ENCODE results near the gene PUM1. TPM values are rescaled to one million over a fixed set of nuclear protein-coding genes. Genes with fewer than 3 reads are reported as not detected.

Gene PUM1
- total RNA-seq, 2 donors from 2014 or later, result 30.9 to 32.3 TPM

DNA sequence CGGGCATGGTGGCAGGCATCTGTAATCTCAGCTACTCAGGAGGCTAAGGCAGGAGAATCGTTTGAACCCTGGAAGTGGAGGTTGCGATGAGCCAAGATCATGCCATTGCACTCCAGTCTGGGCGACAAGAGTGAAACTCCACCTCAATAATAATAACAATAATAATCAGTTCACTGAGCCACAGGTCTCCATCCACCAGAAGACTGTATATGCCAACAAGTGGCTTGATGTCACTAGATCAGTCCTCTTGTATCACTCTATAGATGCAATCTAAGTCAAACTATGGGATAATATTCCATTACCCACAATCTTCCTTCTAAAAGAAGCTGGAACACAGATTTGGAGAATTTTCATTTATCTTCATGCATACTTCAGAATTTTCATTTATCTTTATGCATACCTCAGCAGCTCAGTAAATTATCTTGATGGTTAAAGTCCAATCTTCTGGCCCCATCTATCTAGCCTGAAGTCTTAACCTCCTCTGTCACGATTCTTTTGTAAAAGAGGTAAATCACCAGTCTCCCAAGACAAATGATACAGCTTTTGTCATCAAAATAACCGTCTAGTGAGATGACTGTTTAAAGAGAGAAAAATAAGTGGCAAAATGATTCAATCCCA lies 61.8 kb downstream of the PUM1 start:
- no peaks in the 10 kb centered on the region for H3K9me3 ChIP-seq
- DNase-seq, result no peak
- TF ChIP-seq, protein P1, sequence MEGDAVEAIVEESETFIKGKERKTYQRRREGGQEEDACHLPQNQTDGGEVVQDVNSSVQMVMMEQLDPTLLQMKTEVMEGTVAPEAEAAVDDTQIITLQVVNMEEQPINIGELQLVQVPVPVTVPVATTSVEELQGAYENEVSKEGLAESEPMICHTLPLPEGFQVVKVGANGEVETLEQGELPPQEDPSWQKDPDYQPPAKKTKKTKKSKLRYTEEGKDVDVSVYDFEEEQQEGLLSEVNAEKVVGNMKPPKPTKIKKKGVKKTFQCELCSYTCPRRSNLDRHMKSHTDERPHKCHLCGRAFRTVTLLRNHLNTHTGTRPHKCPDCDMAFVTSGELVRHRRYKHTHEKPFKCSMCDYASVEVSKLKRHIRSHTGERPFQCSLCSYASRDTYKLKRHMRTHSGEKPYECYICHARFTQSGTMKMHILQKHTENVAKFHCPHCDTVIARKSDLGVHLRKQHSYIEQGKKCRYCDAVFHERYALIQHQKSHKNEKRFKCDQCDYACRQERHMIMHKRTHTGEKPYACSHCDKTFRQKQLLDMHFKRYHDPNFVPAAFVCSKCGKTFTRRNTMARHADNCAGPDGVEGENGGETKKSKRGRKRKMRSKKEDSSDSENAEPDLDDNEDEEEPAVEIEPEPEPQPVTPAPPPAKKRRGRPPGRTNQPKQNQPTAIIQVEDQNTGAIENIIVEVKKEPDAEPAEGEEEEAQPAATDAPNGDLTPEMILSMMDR (IDR thresholded peaks at IDR 0.05), result no peak
- no peak for TF ChIP-seq POLR2A (IDR thresholded peaks at IDR 0.05)
- no peak for ATAC-seq
- H3K36me3 ChIP-seq (replicated peaks in 1 of 2; ENCODE audit: insufficient read depth in 1 of 2, low read depth in 2 of 2), result peaks cover 0 to 6% of the 10 kb centered on the region in 2 donors
- intact Hi-C loops (cut with DNase I), result no loop called here
- no peaks in the 10 kb centered on the region for H3K27me3 ChIP-seq
- H3K27ac ChIP-seq, result no peak overlapping the region
- H3K4me1 ChIP-seq, result peaks cover 5% of the 10 kb centered on the region
- no peak overlapping the region for H3K4me3 ChIP-seq
- 82 to 84% methylated on average over 6 of the region's 6 CpGs for WGBS, 2 donors

DNA sequence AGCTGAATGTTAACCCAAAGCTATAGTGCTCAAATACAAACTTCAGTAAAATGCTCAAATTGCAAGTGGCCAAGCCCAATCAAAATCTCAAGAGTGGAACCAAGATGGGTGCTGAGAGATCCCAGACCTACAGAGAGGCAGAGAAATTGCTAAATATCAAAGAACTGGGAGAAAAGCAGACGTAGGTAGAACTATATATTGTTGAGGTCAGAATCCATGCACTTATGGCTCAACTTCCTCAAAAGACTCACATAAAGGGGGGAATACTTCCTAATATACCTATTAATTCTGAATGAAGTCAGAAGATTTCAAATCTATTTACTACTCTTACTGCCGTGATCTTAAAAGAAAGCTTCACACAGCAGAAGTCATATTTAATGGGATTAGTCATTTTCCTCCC lies 65.2 kb downstream of the PUM1 start:
- H3K4me3 ChIP-seq, result no peak overlapping the region
- peaks cover 0 to 7% of the 10 kb centered on the region in 2 donors for H3K36me3 ChIP-seq (replicated peaks in 1 of 2; ENCODE audit: insufficient read depth in 1 of 2, low read depth in 2 of 2)
- H3K4me1 ChIP-seq, result no peaks in the 10 kb centered on the region
- no peak overlapping the region for H3K27ac ChIP-seq
- WGBS, 2 donors, result 84 to 87% methylated on average over 2 of the region's 2 CpGs
- no peaks in the 10 kb centered on the region for H3K9me3 ChIP-seq
- intact Hi-C loops (cut with DNase I), result no loop called here
- DNase-seq (no peak), ATAC-seq (no peak)
- no peaks in the 10 kb centered on the region for H3K27me3 ChIP-seq
- TF ChIP-seq POLR2A (IDR thresholded peaks at IDR 0.05), result no peak
- TF ChIP-seq, protein P1 (IDR thresholded peaks at IDR 0.05), result no peak

DNA sequence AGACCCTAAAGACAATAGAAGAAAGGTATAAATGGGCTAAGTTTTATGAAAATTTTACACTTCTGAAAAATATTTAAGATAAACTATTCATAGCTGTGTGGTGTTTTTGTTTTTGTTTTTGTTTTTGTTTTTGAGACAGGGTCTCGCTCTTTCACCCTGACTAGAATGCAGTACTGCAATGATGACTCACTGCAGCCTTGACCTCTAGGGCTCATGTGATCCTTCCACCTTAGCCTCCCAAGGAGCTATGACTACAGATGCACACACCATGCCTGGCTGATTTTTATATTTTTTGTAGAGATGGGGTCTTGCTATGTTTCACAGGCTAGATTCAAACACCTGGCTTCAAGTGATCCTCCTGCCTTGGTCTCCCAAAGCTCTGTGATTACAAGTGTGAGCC lies 66.6 kb downstream of the PUM1 start:
- Histone ChIP-seq H3K4me3 (no peak overlapping the region), H3K27me3 (no peaks in the 10 kb centered on the region), H3K9me3 (no peaks in the 10 kb centered on the region), H3K4me1 (no peaks in the 10 kb centered on the region), H3K36me3 (replicated peaks in 1 of 2; ENCODE audit: insufficient read depth in 1 of 2, low read depth in 2 of 2) (peaks cover 0 to 3% of the 10 kb centered on the region in 2 donors), H3K27ac (no peak overlapping the region)
- DNase-seq (no peak), ATAC-seq (no peak)
- intact Hi-C loops (cut with DNase I), result no loop called here
- 93 to 100% methylated on average over 1 of the region's 1 CpG for WGBS, 2 donors
- TF ChIP-seq, protein P1 (IDR thresholded peaks at IDR 0.05), result no peak
- no peak for TF ChIP-seq POLR2A (IDR thresholded peaks at IDR 0.05)

DNA sequence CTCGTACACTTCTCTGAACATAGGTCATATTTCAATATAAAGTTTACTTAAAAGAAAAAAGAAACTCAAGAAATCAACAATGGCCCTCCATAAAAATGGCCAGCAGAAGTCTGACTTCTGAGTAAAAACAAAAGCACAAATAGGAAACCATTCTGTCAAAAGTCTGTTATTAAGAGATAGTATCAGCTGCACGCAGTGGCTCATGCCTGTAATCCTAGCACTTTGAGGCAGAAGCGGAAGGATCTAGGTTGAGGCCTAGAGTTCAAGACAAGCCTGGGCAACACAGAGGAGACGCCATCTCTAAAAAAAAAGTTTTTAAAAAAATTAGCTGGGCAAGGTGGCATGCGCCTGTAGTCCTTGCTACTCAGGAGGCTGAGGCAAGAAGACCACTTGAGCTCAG lies 67.3 kb downstream of the PUM1 start:
- DNase-seq, result no peak
- ATAC-seq, result no peak
- H3K27ac ChIP-seq, result no peak overlapping the region
- no peak overlapping the region for H3K4me3 ChIP-seq
- TF ChIP-seq, protein P1 (IDR thresholded peaks at IDR 0.05), result no peak
- no peak for TF ChIP-seq POLR2A (IDR thresholded peaks at IDR 0.05)
- WGBS, 2 donors, result 95 to 98% methylated on average over 5 of the region's 5 CpGs
- H3K36me3 ChIP-seq (replicated peaks in 1 of 2; ENCODE audit: insufficient read depth in 1 of 2, low read depth in 2 of 2), result peaks cover 0 to 3% of the 10 kb centered on the region in 2 donors
- intact Hi-C loops (cut with DNase I), result no loop called here
- no peaks in the 10 kb centered on the region for H3K9me3 ChIP-seq
- H3K27me3 ChIP-seq, result no peaks in the 10 kb centered on the region
- H3K4me1 ChIP-seq, result no peaks in the 10 kb centered on the region

DNA sequence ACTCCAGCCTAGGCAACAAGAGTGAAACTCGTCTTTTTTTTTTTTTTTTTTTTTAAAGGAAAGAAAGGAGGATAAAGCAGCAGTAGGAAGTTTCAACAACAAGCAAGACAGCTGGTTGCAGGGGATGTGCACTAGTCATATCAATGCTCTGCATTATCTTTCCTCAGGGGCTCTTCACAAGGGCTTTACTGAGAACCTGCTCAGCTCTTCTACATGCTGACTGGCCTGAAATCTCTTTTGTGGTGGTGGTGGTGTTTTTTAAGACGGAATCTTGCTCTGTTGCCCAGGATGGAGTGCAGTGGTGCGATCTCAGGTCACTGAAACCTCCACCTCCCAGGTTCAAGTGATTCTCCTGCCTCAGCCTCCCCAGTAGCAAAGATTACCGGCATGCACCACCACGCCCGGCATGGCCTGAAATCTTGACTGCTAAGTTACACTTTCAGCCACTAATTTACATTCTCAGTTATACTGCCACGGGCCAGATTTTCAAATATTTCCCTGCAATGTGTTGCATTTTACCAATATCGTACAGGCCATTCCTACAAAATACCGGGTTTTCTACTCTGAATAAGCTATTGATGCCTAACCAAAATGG lies 68.0 kb downstream of the PUM1 start:
- H3K36me3 ChIP-seq (replicated peaks in 1 of 2; ENCODE audit: insufficient read depth in 1 of 2, low read depth in 2 of 2), result peaks cover 0 to 3% of the 10 kb centered on the region in 2 donors
- intact Hi-C loops (cut with DNase I), result no loop called here

More for the DNA sequence above, 68.0 kb downstream of the PUM1 start:
- no peaks in the 10 kb centered on the region for H3K27me3 ChIP-seq
- no peaks in the 10 kb centered on the region for H3K9me3 ChIP-seq
- no peak overlapping the region for H3K4me3 ChIP-seq
- ATAC-seq (no peak), DNase-seq (no peak)
- TF ChIP-seq, protein P1 (IDR thresholded peaks at IDR 0.05), result no peak
- no peak for TF ChIP-seq POLR2A (IDR thresholded peaks at IDR 0.05)
- H3K27ac ChIP-seq, result no peak overlapping the region
- WGBS, 2 donors, result 95 to 98% methylated on average over 7 to 9 of the region's 9 CpGs
- H3K4me1 ChIP-seq, result no peaks in the 10 kb centered on the region
